ENCODE results near the gene PARVB.

GRCh38 chr22:44204739-44205515 lies 180.8 kb downstream of the PARVB start:
- TF ChIP-seq CTCF (conservative IDR thresholded peaks at IDR 0.05; ENCODE audit: low read depth, low read length), result no peak
- no peak for TF ChIP-seq EZH2phosphoT487 (IDR thresholded peaks at IDR 0.05; ENCODE audit: borderline replicate concordance, low read length)
- no peak for TF ChIP-seq EZH2 (IDR thresholded peaks at IDR 0.05; ENCODE audit: low read length, unreplicated experiment)

Measured in PC-3 (cell line).